Stomach (tissue), 9 donors: ENCODE measurements around the gene KCNJ4. TPM values are rescaled to one million over a fixed set of nuclear protein-coding genes. Genes with fewer than 3 reads are reported as not detected.

Source experiments
- DNase-seq, 2 donors: peaks; one replicate each; pipeline versions ENCODE4 v3.0.0 to v3.0.0-alpha.2; 2013 to 2019
- H3K27ac ChIP-seq, 5 donors: fragments of 200-600 bp in 4 of 5; sonication (generic) in 4 of 5; one replicate each; pipeline ENCODE4 v1.5.1; 2013 to 2019; ENCODE audit warnings: mild to moderate bottlenecking in 1 of 5, moderate library complexity in 1 of 5
- H3K27me3 ChIP-seq, 3 donors: fragments of 200-600 bp; sonication (generic); one replicate each; pipeline ENCODE4 v1.5.1; 2017 to 2019; ENCODE audit warnings: mixed run types in 1 of 3
- H3K36me3 ChIP-seq, 4 donors: fragments of 200-600 bp; sonication (generic); 1 replicate in 3 of 4; 2 replicates in 1 of 4; pipeline ENCODE4 v1.5.1; 2016 to 2019
- H3K4me1 ChIP-seq, 4 donors: fragments of 200-600 bp; sonication (generic); one replicate each; pipeline ENCODE4 v1.5.1; 2016 to 2019
- H3K4me3 ChIP-seq, 4 donors: fragments of 200-600 bp; sonication (generic) in 3 of 4; one replicate each; pipeline ENCODE4 v1.5.1; 2016 to 2019; ENCODE audit warnings: mild to moderate bottlenecking in 1 of 4
- H3K9me3 ChIP-seq, 4 donors: fragments of 200-600 bp; sonication (generic); one replicate each; pipeline ENCODE4 v1.5.1; 2016 to 2019
- CTCF ChIP-seq, 7 experiments: fragments of 450-650 bp in 4 of 7; fragments of 200-600 bp in 3 of 7; sonication (generic) in 3 of 7; IDR thresholded peaks; one replicate each; pipeline ENCODE4 v1.5.1; 2016 to 2019; ENCODE audit warnings: antibody characterized with exemption in 7 of 7, control low read depth in 2 of 7, mild to moderate bottlenecking in 1 of 7
- EP300 ChIP-seq: sonication (generic); formaldehyde crosslinking; IDR thresholded peaks from one replicate; pipeline ENCODE4 v1.6.1; 2017; ENCODE audit warnings: antibody characterized with exemption
- POLR2A ChIP-seq, 4 donors: fragments of 450-650 bp; IDR thresholded peaks; one replicate each; pipeline ENCODE4 v1.6.1; 2016; ENCODE audit warnings: antibody characterized with exemption in 4 of 4, control low read depth in 2 of 4, mild to moderate bottlenecking in 1 of 4, moderate library complexity in 1 of 4
- POLR2AphosphoS5 ChIP-seq, 3 donors: sonication (generic); formaldehyde crosslinking; IDR thresholded peaks; one replicate each; pipeline ENCODE4 v1.6.1; 2016; ENCODE audit warnings: antibody characterized with exemption in 3 of 3
- WGBS, 5 donors: extraction: QIAGEN DNeasy Blood & Tissue Kit in 3 of 5; methylation state at CpG; one replicate each; pipeline versions ENCODE4 v1.1.5 to v1.1.7; 2013 to 2018; 5-methylcytosine and 5-hydroxymethylcytosine counted together
- intact Hi-C: fragments of 100-400 bp; cut with DNase I; formaldehyde crosslinking; loops from one replicate; pipeline ENCODE4 v1.15.1; 2023; ENCODE audit warnings: low total_unique reads
- polyA plus RNA-seq, 3 donors: library from polyadenylated mRNA; stranded (reverse); fragments of 200-250 nt; gene quantifications; one replicate each; pipeline ENCODE4 v1.2.3, GENCODE V29; 2013
- total RNA-seq, 5 donors: library from RNA; depleted of rRNA; stranded (reverse); fragments of >200 nt; gene quantifications; one replicate each; pipeline versions ENCODE4 v1.1.0 to v1.2.3, GENCODE V29; 2014 to 2016
- donor health status: healthy with polysubstance abuse.
- donor health status: Bipolar disorder and iron deficiency.
- donor health status: healthy.

Gene KCNJ4
- total and polyA plus RNA-seq, 8 donors = not detected

GRCh38 chr22:38494939-38495338 is 39.9 kb upstream of the KCNJ4 start:
- no peak for TF ChIP-seq EP300
- TF ChIP-seq CTCF (IDR thresholded peaks at IDR 0.05) = no peak
- TF ChIP-seq POLR2AphosphoS5 (IDR thresholded peaks at IDR 0.05) = no peak
- TF ChIP-seq POLR2A (IDR thresholded peaks at IDR 0.05) = no peak
- H3K27ac ChIP-seq = no peak overlapping the region
- H3K9me3 ChIP-seq = no peaks in the 10 kb centered on the region
- WGBS, 5 donors = 88 to 95% (median 90%) methylated on average over 12 of the region's 12 CpGs
- peaks cover 93 to 100% (median 100%) of the 10 kb centered on the region in 4 donors for H3K36me3 ChIP-seq
- H3K4me3 ChIP-seq = no peak overlapping the region
- H3K27me3 ChIP-seq = no peaks in the 10 kb centered on the region
- DNase-seq = no peak
- H3K4me1 ChIP-seq = peaks cover 14 to 86% (median 38%) of the 10 kb centered on the region in 4 donors
- intact Hi-C loops = no loop called here

GRCh38 chr22:38494498-38494897 is 39.5 kb upstream of the KCNJ4 start:
- intact Hi-C loops = no loop called here
- TF ChIP-seq CTCF (IDR thresholded peaks at IDR 0.05) (no peak), POLR2AphosphoS5 (IDR thresholded peaks at IDR 0.05) (no peak)
- no peak for DNase-seq
- 24 to 50% (median 38%) methylated on average over 2 of the region's 2 CpGs for WGBS, 5 donors
- H3K4me1 ChIP-seq = peaks cover 14 to 84% (median 38%) of the 10 kb centered on the region in 4 donors
- H3K27me3 ChIP-seq = no peaks in the 10 kb centered on the region
- no peak overlapping the region for H3K4me3 ChIP-seq
- H3K36me3 ChIP-seq = peaks cover 93 to 100% (median 100%) of the 10 kb centered on the region in 4 donors
- no peaks in the 10 kb centered on the region for H3K9me3 ChIP-seq
- no peak overlapping the region for H3K27ac ChIP-seq

- Histone ChIP-seq H3K36me3 (peaks cover 93 to 100% (median 100%) of the 10 kb centered on the region in 4 donors), H3K9me3 (no peaks in the 10 kb centered on the region), H3K27ac (peak overlapping the region in 4 of 5 donors; percentile 48 to 72 (median 65)), H3K4me1 (peaks cover 5 to 83% (median 38%) of the 10 kb centered on the region in 4 donors), H3K27me3 (no peaks in the 10 kb centered on the region), H3K4me3 (no peak overlapping the region)
- WGBS, 5 donors = 38 to 51% (median 44%) methylated on average over 5 of the region's 5 CpGs
- intact Hi-C loops = no loop called here
- no peak for DNase-seq
- TF ChIP-seq CTCF (IDR thresholded peaks at IDR 0.05) = no peak
- no peak for TF ChIP-seq EP300
- TF ChIP-seq POLR2A (IDR thresholded peaks at IDR 0.05) = no peak
- no peak for TF ChIP-seq POLR2AphosphoS5 (IDR thresholded peaks at IDR 0.05)
These were observed 36.8 kb upstream of the KCNJ4 start for GRCh38 chr22:38491707-38492348.

- TF ChIP-seq CTCF (IDR thresholded peaks at IDR 0.05) (no peak), POLR2AphosphoS5 (IDR thresholded peaks at IDR 0.05) (peak in 1 of 3 donors; percentile 74), POLR2A (IDR thresholded peaks at IDR 0.05) (no peak)
- Histone ChIP-seq H3K4me3 (no peak overlapping the region), H3K9me3 (no peaks in the 10 kb centered on the region), H3K27me3 (no peaks in the 10 kb centered on the region), H3K4me1 (peaks cover 5 to 74% (median 36%) of the 10 kb centered on the region in 4 donors), H3K36me3 (peaks cover 93 to 100% (median 100%) of the 10 kb centered on the region in 4 donors), H3K27ac (peak overlapping the region in 4 of 5 donors; percentile 48 to 72 (median 65))
- intact Hi-C loops = no loop called here
- 19 to 41% (median 26%) methylated on average over 1 of the region's 1 CpG for WGBS, 5 donors
- peak; percentile 77 to 84 for DNase-seq
These were observed 35.9 kb upstream of the KCNJ4 start for GRCh38 chr22:38490915-38491314.
